H1 (cell line): ENCODE results near the gene SPATA19. TPM values are rescaled to one million over a fixed set of nuclear protein-coding genes. Genes with fewer than 3 reads are reported as not detected.

Experiments
- CTCF ChIA-PET: fragments of 300-600 bp; sonication (Branson Sonifier 250); formaldehyde crosslinking; loops from one replicate; lab custom pipeline; 2021; ENCODE audit not compliant: partially characterized antibody; lab: Charles Lee
- POLR2A ChIA-PET: fragments of 300-600 bp; sonication (Branson Sonifier 250); formaldehyde crosslinking; loops from one replicate; lab custom pipeline; 2021; ENCODE audit warnings: inconsistent platforms; ENCODE audit not compliant: partially characterized antibody; lab: Charles Lee
- DNase-seq, 2 experiments: peaks; one replicate each; pipeline versions ENCODE4 v3.0.0 to v3.0.0-alpha.2; 2010 to 2022; ENCODE audit warnings: low spot score in 2 of 2, low read depth in 1 of 2, mixed read lengths in 1 of 2
- FAIRE-seq: peaks from 2 replicates; lab custom pipeline; 2011; peaks lifted over from hg19 to GRCh38; lab: Jason Lieb, UNC
- H2AFZ ChIP-seq: 2 replicates; pipeline ENCODE4 v1.8.1; 2012; ENCODE audit warnings: low read length, inconsistent platforms
- H2AK5ac ChIP-seq: 2 replicates; pipeline ENCODE4 v1.6.1; 2013; ENCODE audit warnings: low read depth, low read length
- H2BK120ac ChIP-seq: replicated peaks from 2 replicates; pipeline ENCODE3; 2013; ENCODE audit warnings: low read depth, low read length, inconsistent platforms
- H2BK12ac ChIP-seq: 2 replicates; pipeline ENCODE4 v1.6.1; 2013; ENCODE audit warnings: low read depth, low read length
- H2BK15ac ChIP-seq: 2 replicates; pipeline ENCODE4 v1.6.1; 2013; ENCODE audit warnings: low read length
- H2BK20ac ChIP-seq: 2 replicates; pipeline ENCODE4 v1.6.1; 2013; ENCODE audit warnings: low read length
- H2BK5ac ChIP-seq: 2 replicates; pipeline ENCODE4 v1.6.1; 2013; ENCODE audit warnings: low read depth, low read length
- H3K14ac ChIP-seq: 2 replicates; pipeline ENCODE4 v1.6.1; 2013; ENCODE audit warnings: inconsistent platforms; ENCODE audit not compliant: insufficient read length
- H3K18ac ChIP-seq: 2 replicates; pipeline ENCODE4 v1.6.1; 2013; ENCODE audit warnings: low read length; ENCODE audit errors: extremely low read depth
- H3K23ac ChIP-seq: 2 replicates; pipeline ENCODE4 v1.6.1; 2013; ENCODE audit warnings: inconsistent platforms; ENCODE audit not compliant: insufficient read length
- H3K23me2 ChIP-seq: 2 replicates; pipeline ENCODE4 v1.6.1; 2013; ENCODE audit warnings: low read depth, low read length
- H3K27ac ChIP-seq: 2 replicates; pipeline ENCODE4 v1.6.1; 2011; ENCODE audit warnings: low read depth, low read length, inconsistent platforms
- H3K27me3 ChIP-seq, 4 experiments: replicated peaks in 1 of 4; 1 replicate in 1 of 4; 2 replicates in 3 of 4; pipeline versions ENCODE4 v1.6.1 to v1.8.1; 2011 to 2013; ENCODE audit warnings: low read length in 3 of 4, mild to moderate bottlenecking in 3 of 4, inconsistent platforms in 2 of 4, mixed read lengths in 2 of 4, moderate library complexity in 1 of 4; ENCODE audit not compliant: control insufficient read depth in 3 of 4, insufficient read depth in 3 of 4; ENCODE audit errors: extremely low read depth in 1 of 4
- H3K36me3 ChIP-seq, 4 experiments: 2 replicates each; pipeline versions ENCODE4 v1.6.1 to v1.8.1; 2011 to 2013; ENCODE audit warnings: mild to moderate bottlenecking in 4 of 4, low read length in 3 of 4, moderate library complexity in 2 of 4, control low read depth in 1 of 4, inconsistent platforms in 1 of 4; ENCODE audit not compliant: insufficient read depth in 4 of 4, control insufficient read depth in 2 of 4
- H3K4ac ChIP-seq: replicated peaks from 2 replicates; pipeline ENCODE3; 2013; ENCODE audit warnings: low read length, low read depth, mixed read lengths, inconsistent platforms; ENCODE audit not compliant: insufficient read length
- H3K4me1 ChIP-seq, 4 experiments: replicated peaks in 1 of 4; 1 replicate in 1 of 4; 2 replicates in 3 of 4; pipeline versions ENCODE4 v1.6.1 to v1.8.1; 2011 to 2013; ENCODE audit warnings: low read length in 3 of 4, inconsistent platforms in 2 of 4, mixed read lengths in 1 of 4; ENCODE audit not compliant: insufficient read depth in 4 of 4, control insufficient read depth in 3 of 4
- H3K4me2 ChIP-seq, 2 experiments: 2 replicates each; pipeline versions ENCODE4 v1.6.1 to v1.8.1; 2011 to 2013; ENCODE audit warnings: low read depth in 2 of 2, low read length in 2 of 2, control low read depth in 1 of 2, inconsistent platforms in 1 of 2, mild to moderate bottlenecking in 1 of 2; ENCODE audit not compliant: insufficient read depth in 1 of 2
- H3K4me3 ChIP-seq, 4 experiments: fragments of 200-600, 300-600 bp in 1 of 4; sonication (generic), shearing (Covaris generic), sonication (Bioruptor Twin) in 1 of 4; 2 replicates each; pipeline versions ENCODE4 v1.5.1 to v1.8.1; 2011 to 2016; ENCODE audit warnings: low read length in 4 of 4, low read depth in 3 of 4, control low read depth in 2 of 4, inconsistent platforms in 2 of 4, mild to moderate bottlenecking in 2 of 4, mixed read lengths in 1 of 4, moderate library complexity in 1 of 4; ENCODE audit not compliant: insufficient read depth in 2 of 4; ENCODE audit errors: extremely low read depth in 1 of 4
- H3K56ac ChIP-seq: replicated peaks from 2 replicates; pipeline ENCODE3; 2013; ENCODE audit warnings: low read depth, mild to moderate bottlenecking, mixed read lengths, low read length, inconsistent platforms; ENCODE audit not compliant: insufficient read length
- H3K79me1 ChIP-seq: 2 replicates; pipeline ENCODE4 v1.6.1; 2013; ENCODE audit warnings: low read depth, low read length, control low read depth
- H3K79me2 ChIP-seq, 2 experiments: 2 replicates each; pipeline versions ENCODE4 v1.6.1 to v1.8.1; 2012 to 2013; ENCODE audit warnings: low read length in 2 of 2, mild to moderate bottlenecking in 2 of 2, inconsistent platforms in 1 of 2; ENCODE audit not compliant: insufficient read depth in 2 of 2, control insufficient read depth in 1 of 2
- H3K9ac ChIP-seq, 4 experiments: replicated peaks in 1 of 4; 1 replicate in 1 of 4; 2 replicates in 3 of 4; pipeline versions ENCODE4 v1.6.1 to v1.8.1; 2011 to 2013; ENCODE audit warnings: low read depth in 3 of 4, low read length in 3 of 4, control low read depth in 2 of 4, mild to moderate bottlenecking in 2 of 4, moderate library complexity in 2 of 4, inconsistent platforms in 1 of 4; ENCODE audit errors: extremely low read depth in 1 of 4
- H3K9me3 ChIP-seq, 2 experiments: 2 replicates each; pipeline versions ENCODE4 v1.6.1 to v1.8.1; 2012 to 2013; ENCODE audit warnings: mild to moderate bottlenecking in 2 of 2, moderate library complexity in 2 of 2, control low read depth in 1 of 2, inconsistent platforms in 1 of 2, low read depth in 1 of 2, low read length in 1 of 2, mixed read lengths in 1 of 2; ENCODE audit not compliant: insufficient read depth in 2 of 2
- H4K20me1 ChIP-seq, 2 experiments: replicated peaks in 1 of 2; 2 replicates each; pipeline versions ENCODE3 to v1.8.1; 2011 to 2013; ENCODE audit warnings: inconsistent platforms in 2 of 2, low read length in 2 of 2, mild to moderate bottlenecking in 1 of 2; ENCODE audit not compliant: insufficient read depth in 2 of 2, control insufficient read depth in 1 of 2
- H4K5ac ChIP-seq: 2 replicates; pipeline ENCODE4 v1.6.1; 2013; ENCODE audit warnings: low read length, low read depth, mixed read lengths, inconsistent platforms; ENCODE audit not compliant: insufficient read length
- H4K8ac ChIP-seq: 2 replicates; pipeline ENCODE4 v1.8.0; 2013; ENCODE audit warnings: mild to moderate bottlenecking, moderate library complexity, low read length, inconsistent platforms; ENCODE audit not compliant: insufficient read depth; ENCODE audit errors: extremely low read depth
- H4K91ac ChIP-seq: replicated peaks from 2 replicates; pipeline ENCODE3; 2013; ENCODE audit warnings: low read length, mixed read lengths, inconsistent platforms; ENCODE audit not compliant: insufficient read length
- ATF3 ChIP-seq: IDR thresholded peaks from 2 replicates; pipeline ENCODE4 v1.6.1; 2011; ENCODE audit warnings: low read depth, mild to moderate bottlenecking, low read length; ENCODE audit not compliant: insufficient read depth
- EGR1 ChIP-seq: IDR thresholded peaks from 2 replicates; pipeline ENCODE4 v1.6.1; 2011; ENCODE audit warnings: low read depth, low read length, borderline replicate concordance
- EP300 ChIP-seq, 2 experiments: IDR thresholded peaks; 1 replicate in 1 of 2; 2 replicates in 1 of 2; pipeline ENCODE4 v1.6.1; 2011 to 2012; ENCODE audit warnings: low read depth in 2 of 2, low read length in 2 of 2, mild to moderate bottlenecking in 2 of 2, borderline replicate concordance in 1 of 2, inconsistent platforms in 1 of 2, moderate library complexity in 1 of 2
- JUN ChIP-seq: IDR thresholded peaks from 2 replicates; pipeline ENCODE4 v1.6.1; 2011; ENCODE audit warnings: low read depth, mild to moderate bottlenecking, improper control_type of control experiment, low read length
- KDM4A ChIP-seq: IDR thresholded peaks from one replicate; pipeline ENCODE4 v1.7.1; 2012; ENCODE audit warnings: low read depth, mild to moderate bottlenecking, moderate library complexity, low read length, inconsistent platforms; ENCODE audit not compliant: severe bottlenecking
- PHF8 ChIP-seq: fragments of 200-600 bp; sonication (generic); conservative IDR thresholded peaks from 2 replicates; pipeline ENCODE4 v1.7.1; 2012; ENCODE audit warnings: low read depth, mild to moderate bottlenecking, inconsistent platforms, low read length, moderate library complexity
- RBBP5 ChIP-seq: IDR thresholded peaks from 2 replicates; pipeline ENCODE4 v1.7.1; 2012; ENCODE audit warnings: low read depth, mild to moderate bottlenecking, inconsistent platforms, low read length, moderate library complexity, borderline replicate concordance
- RXRA ChIP-seq: IDR thresholded peaks from 2 replicates; pipeline ENCODE4 v1.6.1; 2011; ENCODE audit warnings: low read depth, mild to moderate bottlenecking, low read length, moderate library complexity; ENCODE audit not compliant: insufficient read depth
- SIRT6 ChIP-seq: IDR thresholded peaks from one replicate; pipeline ENCODE4 v1.7.1; 2012; ENCODE audit warnings: low read length, inconsistent platforms
- TAF1 ChIP-seq: IDR thresholded peaks from 2 replicates; pipeline ENCODE4 v1.6.1; 2011; ENCODE audit warnings: mild to moderate bottlenecking, low read depth, low read length
- USF2 ChIP-seq: IDR thresholded peaks from 2 replicates; pipeline ENCODE4 v1.6.1; 2011; ENCODE audit warnings: low read length, improper control_type of control experiment
- WGBS, 2 experiments: shearing (Covaris generic) in 1 of 2; methylation state at CpG; one replicate each; pipeline versions ENCODE4 v1.1.6 to v1.1.7; 2013 to 2015; ENCODE audit warnings: low lambda C conversion rate in 2 of 2, mixed read lengths in 2 of 2, inconsistent platforms in 1 of 2, low coverage in 1 of 2, missing lambda C conversion rate in 1 of 2; ENCODE audit not compliant: insufficient replicate concordance in 2 of 2, insufficient coverage in 1 of 2, insufficient read length in 1 of 2; ENCODE audit errors: extremely low coverage in 1 of 2, missing lambda C conversion rate in 1 of 2; 5-methylcytosine and 5-hydroxymethylcytosine counted together
- polyA plus RNA-seq, 7 experiments: library from polyadenylated mRNA; depleted of rRNA in 3 of 7; stranded (reverse) in 5 of 7; unstranded in 2 of 7; fragments of >200 nt in 5 of 7; fragments of 200-250 nt in 2 of 7; gene quantifications; 1 replicate in 5 of 7; 2 replicates in 1 of 7; 4 replicates in 1 of 7; pipeline versions ENCODE4 v1.2.1 to v1.2.3, GENCODE V29; 2011 to 2013; ENCODE audit warnings: missing spikeins in 2 of 7, mixed read lengths in 2 of 7
- total RNA-seq: library from RNA; stranded (reverse); fragmentation: NEBNext Ultra II Directional; extraction: Animal tissue kit (Norgen Biotek cat#: 25700); gene quantifications from 2 replicates; pipeline ENCODE4 v1.2.1, GENCODE V29; 2021

The SPATA19 gene
- total and polyA plus RNA-seq, 2 of the 8 experiments (the other 6 are each of a cell fraction or from before 2014, with no cell fraction given) = not detected

DNA sequence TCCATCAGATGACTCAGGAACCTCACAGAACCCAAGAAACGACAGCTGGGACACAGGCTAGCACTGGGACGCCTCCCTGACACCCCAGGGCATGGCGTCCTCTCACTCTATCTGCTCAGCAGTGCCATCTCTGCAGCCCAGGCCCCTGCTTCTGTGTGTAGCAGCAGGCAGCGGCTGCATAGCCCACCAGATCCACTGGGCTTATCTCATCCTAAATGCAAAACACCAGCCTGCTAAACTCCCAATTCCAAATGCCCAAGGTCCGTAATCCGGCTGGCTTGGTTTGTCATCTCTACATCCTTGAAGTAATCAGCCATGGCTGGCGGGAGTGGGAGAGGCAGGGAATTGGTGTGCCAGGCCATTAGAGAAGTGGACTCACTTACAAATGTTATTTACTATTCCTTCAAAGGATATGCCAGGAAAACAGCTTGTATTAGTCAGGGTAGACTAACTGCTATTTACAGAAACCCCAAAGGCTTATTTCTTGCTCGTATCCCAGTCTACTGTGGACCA is 30.7 kb downstream of the SPATA19 start:
- CTCF ChIA-PET = interaction anchor here (2.0 to 4.4 kb wide), 2 partner anchors 118 to 195 kb away, joined by 4 to 18 read pairs; no protein-coding TSS in a partner anchor
- Histone ChIP-seq H4K91ac (no peak overlapping the region), H3K4me2 (no peak overlapping the region), H3K23ac (no peak overlapping the region), H3K79me2 (no peaks in the 10 kb centered on the region; a peak in 1 of 4 replicates), H3K79me1 (no peaks in the 10 kb centered on the region), H3K9ac (no peak overlapping the region), H4K8ac (no peak overlapping the region), H3K4me3 (no peak overlapping the region), H4K5ac (no peak overlapping the region), H3K14ac (no peak overlapping the region), H2BK12ac (no peak overlapping the region), H2BK20ac (no peak overlapping the region), H2BK15ac (no peak overlapping the region), H3K4ac (no peak overlapping the region), H3K23me2 (no peaks in the 10 kb centered on the region), H3K4me1 (peaks cover 2 to 13% (median 10%) of the 10 kb centered on the region in 4 experiments; a peak in 6 of 7 replicates), H3K56ac (no peak overlapping the region), H3K27me3 (no peaks in the 10 kb centered on the region), H4K20me1 (no peaks in the 10 kb centered on the region), H3K18ac (no peak overlapping the region), H2AFZ (no peak overlapping the region), H3K27ac (no peak overlapping the region), H2AK5ac (no peak overlapping the region), H2BK120ac (no peak overlapping the region), H2BK5ac (no peak overlapping the region), H3K9me3 (no peaks in the 10 kb centered on the region), H3K36me3 (no peaks in the 10 kb centered on the region)
- FAIRE-seq = no peak
- TF ChIP-seq PHF8 = no peak
- no peak for TF ChIP-seq ATF3
- TF ChIP-seq EP300 (IDR thresholded peaks at IDR 0.05; ENCODE audit: borderline replicate concordance in 1 of 2, low read depth in 2 of 2, low read length in 2 of 2) = no peak
- no peak for TF ChIP-seq JUN
- no peak for TF ChIP-seq RBBP5
- no peak for TF ChIP-seq EGR1
- no peak for TF ChIP-seq TAF1
- TF ChIP-seq KDM4A = no peak
- no peak for TF ChIP-seq USF2
- TF ChIP-seq SIRT6 = no peak
- TF ChIP-seq RXRA = no peak
- POLR2A ChIA-PET = no interaction called here
- DNase-seq = no peak
- WGBS, 2 experiments = 87% methylated on average over 8 of the region's 8 CpGs; no CpG with 5 or more reads in 1 of the 2 experiments
